A673 (cell line): ENCODE results near the gene DHRS12.

Experiments
- CTCF ChIP-seq: fragments of 300-800, 200-600 bp; sonication (generic); conservative IDR thresholded peaks from 2 replicates; pipeline ENCODE4 v1.5.1; 2017; ENCODE audit warnings: low read depth, mild to moderate bottlenecking, antibody characterized with exemption, low read length, moderate library complexity, mixed read lengths
- EZH2 ChIP-seq: fragments of 200-600 bp; sonication (generic); IDR thresholded peaks from 2 replicates; pipeline ENCODE4 v1.6.1; 2017; ENCODE audit warnings: borderline replicate concordance, low read depth, mild to moderate bottlenecking, mixed read lengths, antibody characterized with exemption, low read length; ENCODE audit not compliant: poor library complexity, severe bottlenecking

GRCh38 chr13:51742031-51742430 is 61.9 kb downstream of the DHRS12 start:
- TF ChIP-seq EZH2 (no peak), CTCF (no peak)
